NOMO-1 treated with DMSO at 0.1 percent for 48 hours (cell line): ENCODE data around the gene AGAP1.

Experiments
- DNase-seq: peaks from one replicate; lab custom pipeline; 2025; ENCODE audit not compliant: unreplicated experiment; lab: John Stamatoyannopoulos, UW

The AGAP1 gene

DNA sequence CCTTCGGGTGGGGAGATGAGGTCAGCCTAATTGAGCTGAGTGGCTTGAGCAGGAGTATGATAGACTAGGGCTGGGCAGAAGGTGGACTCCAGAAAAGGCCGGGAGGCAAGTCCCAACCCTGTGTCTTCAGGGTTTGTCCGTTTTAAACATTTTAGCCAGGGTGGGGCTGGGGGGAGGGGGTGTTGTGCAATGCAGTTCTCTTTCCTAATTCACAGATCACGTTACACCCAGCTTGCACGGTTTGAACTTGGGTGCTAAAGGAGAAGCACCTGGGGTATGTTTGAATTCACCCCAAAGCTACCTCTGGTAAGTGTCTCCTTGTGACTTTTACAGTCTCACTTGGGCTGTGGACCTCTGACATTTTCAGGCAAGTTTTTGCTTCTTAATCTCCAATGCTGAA is 233.3 kb downstream of the AGAP1 start:
- no peak for DNase-seq

DNA sequence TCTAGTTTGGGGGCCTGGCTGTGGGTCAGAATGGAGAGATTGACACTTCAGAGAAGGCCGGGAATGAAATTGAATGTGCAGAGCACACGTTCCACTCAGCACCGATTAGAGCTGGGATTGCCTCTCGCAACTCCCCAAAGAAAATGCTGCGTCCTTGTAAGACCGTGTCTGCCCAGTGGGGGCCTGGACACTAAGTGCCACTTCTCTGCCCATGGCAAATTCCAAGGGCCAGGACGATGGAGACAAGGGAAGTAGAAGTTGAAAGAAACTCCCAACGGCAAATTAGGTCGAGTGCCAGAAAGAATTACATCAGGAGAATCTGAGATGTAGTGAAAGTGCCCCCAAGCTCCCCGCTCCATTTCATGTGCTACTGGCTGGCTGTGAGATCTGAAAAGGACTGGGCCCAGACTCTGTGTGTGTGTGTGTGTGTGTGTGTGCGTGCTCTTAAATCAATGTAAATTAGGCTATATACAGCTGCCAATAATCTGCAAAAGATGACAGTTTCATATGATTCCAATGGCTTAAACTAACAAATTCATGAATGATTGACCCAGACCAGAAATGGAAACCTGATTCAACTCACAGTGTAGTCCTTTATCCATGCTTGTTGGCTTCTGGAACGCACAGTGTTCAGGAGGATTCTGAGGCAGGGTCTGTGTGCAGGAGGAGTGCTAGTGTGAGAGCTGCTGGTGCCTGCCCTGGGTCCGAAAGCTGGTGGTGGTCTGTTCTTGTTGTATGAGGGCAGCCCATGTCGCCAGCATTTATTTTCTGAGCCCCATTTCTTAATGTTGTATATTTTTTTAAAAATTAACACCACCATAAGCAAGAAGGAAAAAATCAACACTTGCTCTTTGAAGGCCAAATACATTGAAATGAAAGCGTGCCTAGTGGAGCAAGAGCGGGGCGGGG is 234.3 kb downstream of the AGAP1 start:
- no peak for DNase-seq

DNA sequence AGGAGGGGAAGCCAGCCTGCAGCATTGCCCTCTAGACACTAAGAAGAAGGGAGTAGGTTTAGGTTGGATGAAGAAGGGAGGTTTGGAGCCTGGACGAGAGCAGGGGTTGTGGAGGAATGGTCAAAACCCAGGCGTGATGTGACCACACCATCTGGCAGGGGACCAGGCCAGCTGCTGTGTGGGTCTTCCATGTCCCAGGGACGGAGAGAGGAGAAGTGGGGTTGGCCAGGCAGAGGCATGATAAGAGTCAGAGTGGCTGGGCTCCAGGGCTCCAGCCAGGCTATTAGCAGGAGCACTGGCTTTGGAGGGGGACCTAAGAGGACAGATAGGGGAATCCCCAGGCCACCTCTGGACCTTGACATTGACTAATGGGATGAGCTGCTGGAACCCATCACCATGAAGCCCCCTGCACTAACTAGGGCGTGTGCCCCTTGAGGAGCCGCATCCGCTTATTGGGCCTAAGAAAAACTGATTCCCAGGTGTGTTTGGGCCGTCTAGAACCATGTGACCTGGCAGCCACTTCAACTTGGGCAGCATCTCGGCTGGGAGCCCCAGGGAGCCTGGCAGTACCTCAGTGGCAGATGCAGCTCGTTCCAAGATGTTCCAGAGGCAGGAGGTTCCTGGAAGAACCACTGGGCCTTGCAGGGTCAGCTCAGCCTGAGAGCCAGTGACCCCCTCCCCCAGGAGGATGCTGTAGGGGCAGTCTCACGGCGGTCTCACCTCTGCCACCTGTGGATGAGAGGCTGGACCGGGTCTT is 235.1 kb downstream of the AGAP1 start:
- no peak for DNase-seq

DNA sequence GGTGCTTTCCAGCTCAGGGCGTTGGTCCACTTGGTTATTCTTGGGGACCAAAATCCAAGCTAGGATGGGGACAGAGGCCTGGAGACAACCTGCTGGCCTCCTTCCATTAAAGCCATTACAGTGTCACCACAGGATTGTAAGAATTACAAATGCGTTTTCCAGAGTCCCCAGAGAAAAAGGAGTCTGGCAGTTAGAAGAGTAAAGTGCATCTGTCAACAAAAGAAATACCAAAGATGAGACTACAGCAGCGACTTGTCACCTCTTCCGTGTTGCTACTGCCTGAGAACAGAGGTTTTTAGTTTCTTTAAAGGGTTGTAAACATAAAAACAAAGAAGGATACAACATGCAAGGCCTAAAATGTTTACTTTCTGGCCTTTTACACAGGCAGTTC is 235.7 kb downstream of the AGAP1 start:
- DNase-seq: no peak

DNA sequence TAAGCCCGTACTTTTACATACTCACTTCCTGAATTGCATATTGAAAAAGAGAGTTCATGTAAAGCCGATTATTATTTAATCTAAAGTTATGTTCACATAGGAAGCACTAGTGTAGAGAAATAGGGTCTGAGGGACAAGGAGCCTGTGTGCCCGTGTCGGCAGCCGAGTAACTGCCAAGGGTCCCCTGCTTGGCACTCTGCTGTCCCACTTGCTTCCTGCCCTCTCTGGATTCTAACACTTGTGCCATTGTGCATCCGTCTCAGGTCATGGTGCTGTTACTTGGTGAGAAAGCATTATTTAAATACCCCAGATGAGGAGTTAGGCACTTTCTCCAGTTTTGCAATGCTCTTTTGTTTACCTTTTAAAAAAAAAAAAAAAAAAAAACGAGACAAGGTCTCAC is 236.3 kb downstream of the AGAP1 start:
- DNase-seq: no peak

DNA sequence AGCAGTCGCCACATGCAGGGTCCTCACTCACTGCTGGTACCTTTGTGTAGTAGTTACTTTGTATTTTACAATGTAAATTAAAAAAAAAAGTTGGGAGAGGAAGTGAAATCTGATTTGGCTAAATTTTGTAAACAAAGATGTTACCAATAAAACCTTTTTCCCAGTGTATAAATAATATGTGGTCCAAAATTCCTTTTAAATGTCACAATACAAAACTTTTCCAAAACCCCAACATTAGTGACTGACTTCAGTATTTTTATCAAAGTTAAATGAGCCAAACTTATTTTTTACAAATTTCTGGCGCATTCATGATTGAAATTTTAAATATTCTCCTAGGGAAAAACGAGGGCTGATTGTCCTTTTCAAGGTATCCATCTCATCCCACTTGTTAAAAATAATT is 239.9 kb downstream of the AGAP1 start:
- no peak for DNase-seq

DNA sequence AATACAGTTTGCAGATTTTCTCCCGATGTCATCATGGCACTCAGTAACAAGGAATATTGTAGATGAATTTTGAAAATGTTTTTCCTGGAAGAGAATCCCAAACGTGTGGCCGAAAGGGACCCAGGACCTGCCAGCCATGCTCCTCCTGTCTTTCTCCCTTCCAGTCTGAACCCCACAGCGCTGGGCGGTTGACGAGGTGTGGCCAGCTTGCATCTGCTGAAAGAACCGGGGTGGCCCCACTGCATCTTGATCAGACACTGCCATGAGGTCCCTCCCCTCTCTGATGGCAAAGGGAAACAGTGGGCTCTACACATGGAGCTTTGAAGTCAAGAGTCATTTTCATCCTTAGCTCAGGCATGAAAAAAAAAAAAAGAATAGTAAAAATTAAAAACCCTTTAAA is 240.3 kb downstream of the AGAP1 start:
- DNase-seq: no peak

DNA sequence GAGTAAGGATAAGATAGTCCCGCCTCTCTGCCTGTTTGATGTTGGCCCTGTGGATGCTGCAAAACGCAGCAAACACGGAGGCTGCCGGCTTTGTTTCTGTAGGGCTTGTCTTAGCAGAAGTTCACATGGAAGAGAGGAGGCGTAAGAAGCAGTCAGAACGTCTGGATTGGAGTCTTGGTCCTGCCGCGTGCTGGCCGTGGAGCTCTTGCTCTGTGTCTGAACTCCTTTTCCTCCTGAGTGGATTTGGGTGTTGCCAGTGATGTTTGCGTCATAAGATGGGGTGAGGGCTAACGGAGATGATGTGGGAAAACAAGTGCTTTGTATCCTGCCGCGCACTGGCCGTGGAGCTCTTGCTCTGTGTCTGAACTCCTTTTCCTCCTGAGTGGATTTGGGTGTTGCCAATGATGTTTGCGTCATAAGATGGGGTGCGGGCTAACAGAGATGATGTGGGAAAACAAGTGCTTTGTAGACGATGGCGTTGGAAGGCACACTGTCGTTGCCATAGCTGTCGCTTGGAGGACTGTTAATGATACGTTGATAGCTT is 240.9 kb downstream of the AGAP1 start:
- no peak for DNase-seq

DNA sequence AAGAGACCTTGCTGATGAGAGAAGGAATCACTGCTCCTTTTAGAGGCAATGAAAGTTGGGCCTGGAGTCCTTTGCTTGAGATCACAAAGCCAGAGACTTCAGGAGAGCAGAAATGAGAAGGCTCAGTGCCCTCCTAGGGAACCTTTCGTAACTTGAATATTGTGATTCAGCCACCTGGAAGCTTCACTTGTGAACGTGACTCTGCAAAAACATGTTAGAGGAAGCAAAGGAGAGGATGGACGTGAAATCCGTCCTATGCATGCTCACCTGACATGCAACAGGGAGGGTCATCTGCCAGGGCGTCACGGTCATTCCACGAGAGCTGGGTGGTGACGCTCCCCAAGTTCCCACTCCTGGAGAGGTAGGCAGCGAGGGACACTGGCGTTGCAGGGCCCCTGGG is 243.6 kb downstream of the AGAP1 start:
- DNase-seq: no peak

DNA sequence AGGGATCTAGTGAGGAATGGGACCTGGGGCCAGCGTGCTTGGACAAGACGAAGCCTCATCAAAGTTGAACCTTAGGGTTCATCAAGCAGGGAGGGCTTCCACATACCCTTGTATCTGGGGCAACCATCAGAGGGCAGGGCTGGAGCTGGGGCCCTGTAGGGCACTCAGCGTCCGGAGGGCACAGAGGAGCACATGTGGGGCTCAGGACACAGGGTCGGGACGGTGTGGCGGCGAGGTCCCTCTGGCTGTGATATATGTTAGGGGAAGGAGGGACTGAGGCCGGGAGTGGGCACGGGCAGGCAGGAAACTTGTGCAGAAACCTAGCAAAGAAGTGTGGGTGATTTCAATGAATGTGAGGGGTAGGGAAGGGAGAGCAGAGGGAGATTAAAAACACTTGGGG is 244.0 kb downstream of the AGAP1 start:
- DNase-seq: no peak

DNA sequence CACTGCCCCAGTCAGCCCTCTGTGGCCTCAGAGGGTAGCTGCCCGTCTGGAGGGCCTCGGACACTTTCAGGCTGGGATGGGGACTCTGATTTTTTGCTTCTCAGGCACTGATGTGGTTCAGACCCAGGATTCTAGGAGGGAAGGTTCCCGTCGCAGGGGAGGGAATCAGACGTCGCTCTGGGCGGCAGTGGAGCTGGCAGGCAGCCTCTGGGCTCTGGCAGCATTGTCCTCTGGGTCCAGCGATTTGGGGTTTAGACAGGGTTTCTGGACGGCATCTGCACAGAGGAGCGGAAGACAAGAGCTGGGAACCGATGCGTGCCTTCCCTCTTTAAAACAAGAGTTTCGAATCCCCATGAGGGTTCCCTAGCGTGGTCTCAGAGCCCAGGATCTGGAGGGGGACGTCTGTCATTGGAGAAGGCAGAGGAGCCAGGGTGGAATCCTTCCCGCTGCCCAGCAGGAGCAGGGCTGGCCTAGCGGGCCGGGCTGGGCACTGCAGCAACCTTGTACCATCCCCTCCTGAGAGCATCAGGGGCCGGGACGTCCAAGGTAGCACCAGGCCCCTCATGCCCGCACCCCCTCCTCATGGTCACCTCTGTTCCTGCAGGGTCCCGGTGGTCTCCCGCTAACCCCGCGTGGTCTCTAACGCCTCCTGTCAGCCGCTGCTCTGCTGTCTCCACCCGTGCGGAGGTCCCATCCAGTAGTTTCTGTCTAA is 246.0 kb downstream of the AGAP1 start:
- DNase-seq: no peak

DNA sequence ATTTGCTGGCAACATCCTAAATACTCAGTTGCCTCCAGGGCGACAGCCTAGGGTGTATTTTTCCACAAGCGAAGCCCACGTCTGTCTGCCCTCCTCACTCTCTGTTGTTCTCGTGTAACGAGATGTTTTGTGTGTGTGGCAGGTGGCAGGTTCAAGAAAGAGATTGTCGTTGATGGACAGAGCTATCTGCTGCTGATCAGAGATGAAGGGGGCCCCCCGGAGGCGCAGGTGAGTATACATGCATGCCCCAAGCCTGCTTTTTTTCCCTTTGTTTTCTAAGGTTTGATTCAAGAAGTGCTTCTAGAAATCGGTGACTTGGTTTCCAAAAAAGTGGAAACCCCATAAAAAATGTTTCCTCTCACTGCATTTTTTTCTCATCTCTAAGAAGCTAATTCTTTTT is 247.0 kb downstream of the AGAP1 start:
- peak; percentile 3 for DNase-seq

DNA sequence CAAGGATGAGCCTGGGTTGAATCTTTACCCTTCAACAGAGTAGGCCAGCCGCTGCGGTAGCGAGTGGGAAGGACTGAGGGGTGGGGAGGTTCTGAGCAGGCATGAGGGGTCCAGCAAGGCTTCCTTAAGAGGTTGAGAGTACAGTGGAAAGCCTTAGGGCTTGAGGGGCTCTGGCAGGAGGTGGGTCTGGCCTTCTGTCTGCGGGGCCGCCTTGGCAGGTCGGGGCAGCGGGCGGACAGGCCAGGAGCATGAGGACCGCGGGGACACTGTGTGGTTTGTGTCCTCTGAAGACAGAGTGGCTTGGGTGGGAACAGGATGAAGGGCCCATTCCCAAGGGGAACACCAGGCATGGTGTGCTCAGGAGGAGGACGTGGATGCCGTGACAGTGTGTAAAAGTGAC is 250.3 kb downstream of the AGAP1 start:
- DNase-seq: no peak

DNA sequence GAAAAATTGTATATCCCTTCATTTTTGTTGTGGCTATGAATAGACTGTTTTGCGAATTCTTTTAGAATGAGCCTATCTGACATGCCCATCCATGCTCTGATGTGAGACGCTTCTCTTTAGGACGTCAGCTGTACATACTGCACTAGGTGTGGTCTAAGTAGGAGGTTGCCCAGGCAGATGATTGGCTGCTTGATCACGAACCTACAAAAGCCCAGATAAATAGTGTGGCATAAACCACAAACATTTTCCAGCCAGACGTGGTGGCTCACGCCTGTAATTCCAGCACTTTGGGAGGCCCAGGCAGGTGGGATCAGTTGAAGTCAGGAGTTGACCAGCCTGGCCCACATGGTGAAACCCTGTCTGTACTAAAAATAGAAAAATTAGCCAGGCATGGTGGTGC is 251.8 kb downstream of the AGAP1 start:
- DNase-seq: no peak

DNA sequence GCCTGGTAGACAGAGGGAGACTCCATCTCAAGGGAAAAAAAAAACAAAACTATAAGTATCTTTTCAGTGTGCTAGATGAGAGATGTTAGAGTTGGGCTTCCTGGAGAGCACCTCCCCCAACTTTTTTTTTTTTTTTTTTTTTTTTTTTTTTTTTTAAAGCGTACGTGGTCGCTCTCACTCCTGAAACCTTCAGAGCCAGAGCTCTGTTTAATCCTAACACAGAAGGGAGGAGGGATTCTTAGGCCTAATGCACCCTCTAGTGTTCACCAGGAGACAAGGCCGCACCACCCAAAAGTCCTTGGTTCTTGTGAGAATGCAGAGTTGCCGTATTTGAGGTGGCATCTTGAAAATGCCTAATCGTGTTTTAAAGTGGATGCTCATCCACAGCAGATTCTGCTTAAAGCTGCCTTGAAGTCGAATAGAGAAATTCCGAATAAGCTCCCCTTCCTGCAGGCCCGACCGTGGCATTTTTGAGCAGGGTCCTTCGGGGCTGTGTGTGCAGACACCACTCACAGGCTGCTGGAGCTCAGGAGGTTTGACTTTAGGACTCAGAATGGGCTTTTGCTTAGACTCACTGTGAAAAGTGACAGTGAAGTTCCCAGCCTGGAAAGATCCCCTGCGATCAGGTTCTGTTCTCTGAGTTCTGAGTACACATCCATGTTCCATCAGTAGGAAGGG is 252.6 kb downstream of the AGAP1 start:
- peak; percentile 56 for DNase-seq

DNA sequence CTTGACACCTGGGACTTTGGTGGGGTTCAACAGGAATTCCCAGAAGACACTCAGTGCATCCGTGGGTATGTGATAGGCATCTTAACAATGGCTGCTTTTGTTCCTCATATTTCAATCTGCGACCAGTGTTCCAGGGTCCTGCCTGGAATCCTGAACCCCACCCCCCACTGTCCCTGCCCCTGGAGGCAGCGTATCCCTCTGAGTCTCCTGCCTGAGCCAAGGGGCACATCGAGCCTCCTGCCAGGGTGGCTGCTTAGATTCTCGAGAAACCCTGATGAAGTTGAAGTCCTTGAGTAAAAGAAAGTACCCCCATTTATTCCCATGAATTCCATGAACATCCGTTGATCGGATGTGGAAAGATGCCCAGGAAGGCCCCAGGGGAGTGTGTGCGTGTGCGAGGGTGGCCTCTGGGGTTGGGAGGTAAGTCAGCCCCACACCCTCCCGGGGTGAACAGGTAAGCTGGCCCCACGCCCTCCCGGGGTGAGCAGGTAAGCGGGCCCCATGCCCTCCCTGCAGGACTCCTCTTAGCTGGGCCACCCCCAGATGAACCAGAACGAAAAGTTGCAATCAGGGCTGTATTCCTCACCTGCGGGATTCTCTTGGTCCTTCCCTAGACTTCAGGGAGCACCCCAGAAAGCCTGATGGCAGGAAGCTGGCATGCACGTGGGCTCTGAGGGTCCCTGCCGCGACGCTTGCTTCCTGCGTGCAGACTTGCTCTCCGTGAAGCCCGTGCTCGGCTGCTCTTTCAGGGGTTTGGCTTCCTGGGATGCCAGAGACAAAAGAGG is 253.3 kb downstream of the AGAP1 start:
- DNase-seq: no peak

DNA sequence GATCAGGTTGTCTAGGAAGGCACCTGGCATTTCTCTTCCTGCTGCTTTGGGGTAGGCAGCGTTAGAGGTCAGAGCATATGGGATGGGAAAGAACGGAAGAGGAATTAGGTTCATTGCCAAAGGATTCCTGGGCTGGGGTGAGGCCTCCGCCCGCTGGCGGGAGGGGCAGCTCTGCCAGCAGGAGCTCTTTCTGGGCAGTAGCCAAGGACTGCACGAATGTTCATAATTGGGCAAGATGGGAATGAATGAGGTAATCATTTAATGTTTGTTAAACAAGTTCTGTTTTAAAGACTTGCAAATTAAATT is 253.9 kb downstream of the AGAP1 start:
- no peak for DNase-seq

DNA sequence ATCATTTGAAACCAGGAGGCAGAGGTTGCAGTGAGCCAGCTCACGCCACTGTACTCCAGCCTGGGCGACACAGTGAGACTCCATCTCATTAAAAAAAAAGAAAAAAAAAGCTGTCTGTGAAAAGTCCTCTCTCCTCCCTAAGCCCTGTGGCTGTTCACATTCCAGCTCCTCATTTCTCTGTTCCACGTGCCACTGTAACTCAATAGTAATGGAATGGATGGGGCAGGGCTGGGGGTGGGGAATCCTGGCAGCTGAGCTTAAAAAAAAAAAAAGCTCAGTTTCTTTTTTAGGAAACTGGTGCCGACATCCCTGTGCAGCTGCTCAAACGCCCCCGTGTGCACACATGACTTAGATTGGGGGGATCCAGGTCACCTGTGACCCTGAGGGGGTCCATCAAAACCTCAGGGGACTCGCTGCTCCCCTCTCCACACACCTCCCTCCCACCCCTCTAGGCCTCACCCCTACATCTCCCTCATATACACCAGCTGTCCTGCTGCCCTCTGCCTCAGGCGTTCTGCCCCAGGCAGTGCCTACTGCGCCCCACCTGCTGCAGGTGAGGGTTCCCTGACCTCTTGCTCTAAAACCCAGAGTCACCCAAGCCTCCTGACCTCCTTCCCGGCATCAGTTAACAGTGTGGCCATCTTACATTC is 255.4 kb downstream of the AGAP1 start:
- no peak for DNase-seq

DNA sequence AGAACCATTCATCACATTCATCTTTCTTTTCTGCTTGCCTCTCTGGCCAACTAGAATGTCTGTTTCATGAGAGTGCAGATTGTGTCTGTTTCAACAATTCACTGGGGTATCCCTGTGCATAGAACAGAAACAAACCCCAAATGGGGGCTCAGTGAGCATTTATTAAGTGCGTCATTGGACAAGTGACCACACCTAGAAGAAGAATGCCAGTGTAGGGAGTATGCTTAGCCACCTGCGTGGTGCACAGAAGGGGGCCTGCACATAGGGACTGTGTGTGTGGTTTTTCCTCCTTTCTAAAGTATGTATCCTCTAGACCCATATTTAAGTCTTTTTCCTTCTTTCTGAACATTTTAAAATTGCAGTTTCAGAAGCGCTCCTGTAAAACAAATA is 255.9 kb downstream of the AGAP1 start:
- DNase-seq: no peak

DNA sequence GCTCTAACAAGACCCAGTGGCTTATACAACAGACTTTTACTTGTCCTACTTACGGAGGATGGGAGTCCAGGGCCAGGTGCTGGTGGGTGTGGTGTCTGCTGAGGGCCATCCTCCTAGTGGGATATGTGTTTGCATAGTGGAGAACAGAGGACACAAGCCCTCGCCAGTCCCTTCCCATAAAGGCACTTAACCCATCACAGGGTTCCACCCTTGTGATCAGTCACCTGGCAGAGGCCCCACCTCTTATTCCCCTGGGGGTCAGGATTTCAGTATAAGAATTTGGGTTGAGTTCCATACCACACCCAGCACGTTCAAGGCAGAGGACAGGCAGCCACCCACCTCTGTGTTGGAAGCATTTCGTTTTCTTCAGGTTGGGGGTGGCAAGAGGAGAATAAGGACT is 259.0 kb downstream of the AGAP1 start:
- DNase-seq: no peak
